Neural cell (in vitro differentiated cells): ENCODE data around the gene TET2. TPM values are rescaled to one million over a fixed set of nuclear protein-coding genes. Genes with fewer than 3 reads are reported as not detected.

Experiments used
- H2AFZ ChIP-seq: fragments of 200-600, 300-800 bp; sonication (generic), shearing (Covaris generic); 2 replicates; pipeline ENCODE4 v1.6.0; 2014; ENCODE audit warnings: low read depth, mild to moderate bottlenecking, antibody characterized with exemption, low read length, moderate library complexity
- H3F3A ChIP-seq: fragments of 200-600 bp; shearing (Covaris generic); 2 replicates; pipeline ENCODE4 v1.6.1; 2016; ENCODE audit warnings: mild to moderate bottlenecking, moderate library complexity, mixed read lengths, antibody characterized with exemption, low read length; ENCODE audit not compliant: insufficient read depth, poor library complexity, severe bottlenecking
- H3K27ac ChIP-seq: fragments of 200-600, 300-800 bp; sonication (generic), shearing (Covaris generic); 2 replicates; pipeline ENCODE4 v1.5.1; 2014; ENCODE audit warnings: mild to moderate bottlenecking, low read length, moderate library complexity
- H3K27me3 ChIP-seq: fragments of 300-800, 200-600 bp; sonication (generic), shearing (Covaris generic); 2 replicates; pipeline ENCODE4 v1.6.0; 2014; ENCODE audit warnings: mild to moderate bottlenecking, low read depth, low read length, moderate library complexity; ENCODE audit not compliant: insufficient read depth
- H3K36me3 ChIP-seq: fragments of 300-800, 200-600 bp; sonication (generic), shearing (Covaris generic); 2 replicates; pipeline ENCODE4 v1.5.1; 2014; ENCODE audit warnings: mild to moderate bottlenecking, antibody characterized with exemption, low read length, moderate library complexity; ENCODE audit not compliant: insufficient read depth
- H3K4me2 ChIP-seq: fragments of 300-800, 200-600 bp; sonication (generic), shearing (Covaris generic); 2 replicates; pipeline ENCODE4 v1.6.0; 2014; ENCODE audit warnings: mild to moderate bottlenecking, low read length
- H3K4me3 ChIP-seq: fragments of 300-800, 200-600 bp; sonication (generic), shearing (Covaris generic); 2 replicates; pipeline ENCODE4 v1.5.1; 2014; ENCODE audit warnings: mild to moderate bottlenecking, low read length, moderate library complexity
- H3K79me2 ChIP-seq: fragments of 200-600 bp; shearing (Covaris generic); replicated peaks from 2 replicates; pipeline ENCODE4 v1.6.0; 2014; ENCODE audit warnings: mild to moderate bottlenecking, low read length, moderate library complexity; ENCODE audit not compliant: insufficient read depth
- H3K9ac ChIP-seq: fragments of 300-800, 200-600 bp; sonication (generic), shearing (Covaris generic); 2 replicates; pipeline ENCODE4 v1.6.1; 2016; ENCODE audit warnings: mild to moderate bottlenecking, low read length, mixed read lengths
- H3K9me2 ChIP-seq: fragments of 200-600 bp; shearing (Covaris generic); 2 replicates; pipeline ENCODE4 v1.6.1; 2016; ENCODE audit warnings: mild to moderate bottlenecking, low read length, mixed read lengths; ENCODE audit not compliant: insufficient read depth
- H3K9me3 ChIP-seq: fragments of 200-600, 300-800 bp; sonication (generic), shearing (Covaris generic); 2 replicates; pipeline ENCODE4 v1.6.1; 2016; ENCODE audit warnings: mild to moderate bottlenecking, mixed run types, low read length, moderate library complexity, mixed read lengths
- H4K20me1 ChIP-seq: fragments of 200-600 bp; shearing (Covaris generic); 2 replicates; pipeline ENCODE4 v1.6.1; 2016; ENCODE audit warnings: mild to moderate bottlenecking, mixed run types; ENCODE audit not compliant: insufficient read depth
- EP300 ChIP-seq: fragments of 450-650 bp; conservative IDR thresholded peaks from 2 replicates; pipeline ENCODE4 v1.6.1; 2014; ENCODE audit warnings: antibody characterized with exemption, mild to moderate bottlenecking, moderate library complexity; ENCODE audit not compliant: poor library complexity, severe bottlenecking
- POLR2AphosphoS5 ChIP-seq: IDR thresholded peaks from 2 replicates; pipeline ENCODE4 v1.6.1; 2012
- SMC3 ChIP-seq: fragments of 450-650 bp; conservative IDR thresholded peaks from 2 replicates; pipeline ENCODE4 v1.6.1; 2014; ENCODE audit warnings: antibody characterized with exemption, mild to moderate bottlenecking, moderate library complexity; ENCODE audit not compliant: poor library complexity
- TAF1 ChIP-seq: IDR thresholded peaks from 2 replicates; pipeline ENCODE4 v1.6.1; 2012; ENCODE audit warnings: low read depth
- polyA plus RNA-seq: library from polyadenylated mRNA; depleted of rRNA; stranded (reverse); fragments of >200 nt; gene quantifications from 2 replicates; pipeline ENCODE4 v1.2.3, GENCODE V29; 2014
- TF ChIP-seq, protein P1 (sequence below): IDR thresholded peaks from 2 replicates; pipeline ENCODE4 v1.6.1; 2012; ENCODE audit warnings: borderline replicate concordance

The TET2 gene
- polyA plus RNA-seq, 1 donor from 2014 or later = 27.1 TPM

GRCh38 chr4:105281124-105281415 lies 134.4 kb downstream of the TET2 start:
- no peaks in the 10 kb centered on the region for H3F3A ChIP-seq
- H4K20me1 ChIP-seq = no peaks in the 10 kb centered on the region
- H3K4me2 ChIP-seq = no peak overlapping the region
- H3K27ac ChIP-seq = no peak overlapping the region
- H3K9me3 ChIP-seq = no peaks in the 10 kb centered on the region
- no peaks in the 10 kb centered on the region for H3K27me3 ChIP-seq
- peaks cover 3% of the 10 kb centered on the region for H3K36me3 ChIP-seq
- H3K9ac ChIP-seq = no peak overlapping the region
- H3K4me3 ChIP-seq = no peak overlapping the region
- TF ChIP-seq POLR2AphosphoS5 (peak; percentile 5), SMC3 (no peak)
- H2AFZ ChIP-seq = no peak overlapping the region
- H3K79me2 ChIP-seq = no peaks in the 10 kb centered on the region
- H3K9me2 ChIP-seq = no peaks in the 10 kb centered on the region

- Histone ChIP-seq H3F3A (no peaks in the 10 kb centered on the region), H3K79me2 (no peaks in the 10 kb centered on the region), H3K4me2 (no peak overlapping the region), H3K27ac (peak overlapping the region; percentile 18), H3K36me3 (no peaks in the 10 kb centered on the region), H3K9me2 (no peaks in the 10 kb centered on the region), H3K4me3 (no peak overlapping the region), H4K20me1 (no peaks in the 10 kb centered on the region), H3K9ac (no peak overlapping the region), H3K9me3 (no peaks in the 10 kb centered on the region), H2AFZ (no peak overlapping the region), H3K27me3 (no peaks in the 10 kb centered on the region)
- peak; percentile 87 for TF ChIP-seq EP300
- peak; percentile 64 for TF ChIP-seq POLR2AphosphoS5
- TF ChIP-seq, protein P1, sequence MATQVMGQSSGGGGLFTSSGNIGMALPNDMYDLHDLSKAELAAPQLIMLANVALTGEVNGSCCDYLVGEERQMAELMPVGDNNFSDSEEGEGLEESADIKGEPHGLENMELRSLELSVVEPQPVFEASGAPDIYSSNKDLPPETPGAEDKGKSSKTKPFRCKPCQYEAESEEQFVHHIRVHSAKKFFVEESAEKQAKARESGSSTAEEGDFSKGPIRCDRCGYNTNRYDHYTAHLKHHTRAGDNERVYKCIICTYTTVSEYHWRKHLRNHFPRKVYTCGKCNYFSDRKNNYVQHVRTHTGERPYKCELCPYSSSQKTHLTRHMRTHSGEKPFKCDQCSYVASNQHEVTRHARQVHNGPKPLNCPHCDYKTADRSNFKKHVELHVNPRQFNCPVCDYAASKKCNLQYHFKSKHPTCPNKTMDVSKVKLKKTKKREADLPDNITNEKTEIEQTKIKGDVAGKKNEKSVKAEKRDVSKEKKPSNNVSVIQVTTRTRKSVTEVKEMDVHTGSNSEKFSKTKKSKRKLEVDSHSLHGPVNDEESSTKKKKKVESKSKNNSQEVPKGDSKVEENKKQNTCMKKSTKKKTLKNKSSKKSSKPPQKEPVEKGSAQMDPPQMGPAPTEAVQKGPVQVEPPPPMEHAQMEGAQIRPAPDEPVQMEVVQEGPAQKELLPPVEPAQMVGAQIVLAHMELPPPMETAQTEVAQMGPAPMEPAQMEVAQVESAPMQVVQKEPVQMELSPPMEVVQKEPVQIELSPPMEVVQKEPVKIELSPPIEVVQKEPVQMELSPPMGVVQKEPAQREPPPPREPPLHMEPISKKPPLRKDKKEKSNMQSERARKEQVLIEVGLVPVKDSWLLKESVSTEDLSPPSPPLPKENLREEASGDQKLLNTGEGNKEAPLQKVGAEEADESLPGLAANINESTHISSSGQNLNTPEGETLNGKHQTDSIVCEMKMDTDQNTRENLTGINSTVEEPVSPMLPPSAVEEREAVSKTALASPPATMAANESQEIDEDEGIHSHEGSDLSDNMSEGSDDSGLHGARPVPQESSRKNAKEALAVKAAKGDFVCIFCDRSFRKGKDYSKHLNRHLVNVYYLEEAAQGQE = no peak
Observed at GRCh38 chr4:105282489-105282888, 135.8 kb downstream of the TET2 start.

DNA sequence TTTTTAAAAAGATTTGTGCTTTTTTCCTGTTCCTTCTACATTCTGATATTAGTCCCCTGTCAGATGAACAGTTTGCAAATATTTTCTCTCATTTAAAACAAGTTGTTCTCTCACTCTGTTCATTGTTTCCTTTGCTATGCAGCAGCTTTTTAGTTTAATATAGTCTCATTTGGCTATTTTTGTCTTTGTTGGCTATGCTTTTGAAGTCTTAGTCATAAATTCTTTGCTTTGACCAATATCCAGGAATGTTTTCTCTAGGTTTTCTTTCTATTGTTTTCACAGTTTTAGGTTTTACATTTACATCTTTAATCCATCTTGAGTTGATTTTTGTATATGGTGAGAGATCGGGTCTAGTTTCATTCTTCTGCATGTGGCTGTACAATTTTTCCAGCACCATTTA lies 136.8 kb downstream of the TET2 start:
- H3K27ac ChIP-seq = no peak overlapping the region
- H3K9ac ChIP-seq = no peak overlapping the region
- TF ChIP-seq, protein P1 = no peak
- TF ChIP-seq TAF1 (no peak), POLR2AphosphoS5 (no peak)
- H3K9me3 ChIP-seq = no peaks in the 10 kb centered on the region
- H3K36me3 ChIP-seq = no peaks in the 10 kb centered on the region
- H3K4me3 ChIP-seq = no peak overlapping the region
- H3K4me2 ChIP-seq = no peak overlapping the region
- no peaks in the 10 kb centered on the region for H4K20me1 ChIP-seq
- no peaks in the 10 kb centered on the region for H3F3A ChIP-seq
- no peaks in the 10 kb centered on the region for H3K79me2 ChIP-seq
- no peaks in the 10 kb centered on the region for H3K27me3 ChIP-seq
- no peaks in the 10 kb centered on the region for H3K9me2 ChIP-seq
- H2AFZ ChIP-seq = no peak overlapping the region
